ENCODE data around the gene NPAS1.

The NPAS1 gene

GRCh38 chr19:46975925-46976782, 43.5 kb upstream of the NPAS1 start:
- no peak overlapping the region for H3K4me3 ChIP-seq (replicated peaks; ENCODE audit: low read depth, low read length)
- no peak for DNase-seq (ENCODE audit: extremely low read depth, insufficient read length)
- no peaks in the 10 kb centered on the region for H3K27me3 ChIP-seq (replicated peaks; ENCODE audit: control insufficient read depth, insufficient read depth, low read length)
- H3K36me3 ChIP-seq (ENCODE audit: control insufficient read depth, insufficient read depth, low read length): no peaks in the 10 kb centered on the region; the same call in 1 of the 2 replicates
- no peak for TF ChIP-seq CTCF (IDR thresholded peaks at IDR 0.05; ENCODE audit: insufficient read depth, low read length, poor library complexity, severe bottlenecking)

- H3K4me3 ChIP-seq (replicated peaks; ENCODE audit: low read depth, low read length): no peak overlapping the region
- DNase-seq (ENCODE audit: extremely low read depth, insufficient read length): no peak
- no peaks in the 10 kb centered on the region; the same call in 1 of the 2 replicates for H3K36me3 ChIP-seq (ENCODE audit: control insufficient read depth, insufficient read depth, low read length)
- no peaks in the 10 kb centered on the region for H3K27me3 ChIP-seq (replicated peaks; ENCODE audit: control insufficient read depth, insufficient read depth, low read length)
- TF ChIP-seq CTCF (IDR thresholded peaks at IDR 0.05; ENCODE audit: insufficient read depth, low read length, poor library complexity, severe bottlenecking): no peak
These were observed 42.8 kb upstream of the NPAS1 start for GRCh38 chr19:46976845-46977320.

DNA sequence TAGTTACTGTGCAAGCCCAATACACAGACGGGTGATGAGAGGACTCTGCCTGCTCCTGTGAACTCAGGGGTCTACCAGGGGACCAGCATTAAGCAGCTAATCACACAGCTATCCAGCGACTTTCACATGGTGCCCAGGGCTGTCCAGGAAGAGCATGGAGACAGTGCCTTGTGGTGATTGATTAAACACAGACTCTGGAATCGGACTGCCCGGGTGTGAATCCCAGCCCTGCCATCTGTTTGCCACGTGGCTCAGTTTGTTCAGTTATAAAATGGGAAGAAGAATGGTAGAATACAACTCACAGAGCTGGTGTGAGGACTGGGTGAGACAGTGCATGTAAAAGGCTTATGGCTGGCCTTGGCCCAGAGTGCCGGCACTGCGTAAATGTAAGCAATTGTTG, 42.1 kb upstream of the NPAS1 start:
- TF ChIP-seq CTCF (IDR thresholded peaks at IDR 0.05; ENCODE audit: insufficient read depth, low read length, poor library complexity, severe bottlenecking): no peak
- DNase-seq (ENCODE audit: extremely low read depth, insufficient read length): no peak
- H3K36me3 ChIP-seq (ENCODE audit: control insufficient read depth, insufficient read depth, low read length): no peaks in the 10 kb centered on the region; the same call in 1 of the 2 replicates

DNA sequence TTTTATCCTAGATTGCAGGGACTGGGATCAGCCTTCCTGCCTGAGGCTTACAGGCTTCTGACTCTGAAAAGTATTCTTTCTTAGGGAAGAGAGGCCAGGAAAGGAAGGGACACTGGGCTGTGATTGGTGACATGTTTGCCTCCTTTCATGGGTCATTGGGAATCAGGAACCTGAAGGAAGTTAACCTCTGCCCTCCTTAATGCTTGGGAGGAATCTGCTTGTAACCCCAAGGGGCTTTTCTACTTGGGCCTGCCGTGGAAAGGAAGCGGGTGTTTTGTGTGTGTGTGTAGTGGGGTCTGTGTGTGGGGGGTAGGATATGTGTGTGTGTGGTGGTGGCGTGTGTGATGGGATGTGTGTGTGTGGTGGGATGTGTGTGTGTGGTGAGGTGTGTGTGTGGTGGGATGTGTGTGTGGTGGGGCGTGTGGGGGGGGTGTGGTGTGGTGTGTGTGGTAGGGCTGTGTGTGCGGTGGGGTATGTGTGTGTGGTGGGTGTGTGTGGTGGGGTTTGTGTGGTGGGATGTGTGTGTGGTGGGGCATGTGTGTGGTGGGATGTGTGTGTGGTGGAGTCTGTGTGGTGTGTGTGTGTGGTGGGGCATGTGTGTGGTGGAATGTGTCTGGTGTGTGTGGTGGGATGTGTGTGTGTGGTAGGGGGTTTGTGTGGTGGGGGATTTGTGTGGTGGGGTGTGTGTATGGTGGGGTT, 41.3 kb upstream of the NPAS1 start:
- no peak overlapping the region for H3K4me3 ChIP-seq (replicated peaks; ENCODE audit: low read depth, low read length)
- no peak for TF ChIP-seq CTCF (IDR thresholded peaks at IDR 0.05; ENCODE audit: insufficient read depth, low read length, poor library complexity, severe bottlenecking)
- no peak for DNase-seq (ENCODE audit: extremely low read depth, insufficient read length)

More for the DNA sequence above, 42.1 kb upstream of the NPAS1 start:
- no peak overlapping the region for H3K4me3 ChIP-seq (replicated peaks; ENCODE audit: low read depth, low read length)
- H3K27me3 ChIP-seq (replicated peaks; ENCODE audit: control insufficient read depth, insufficient read depth, low read length): no peaks in the 10 kb centered on the region

GRCh38 chr19:46979126-46980105, 40.2 kb upstream of the NPAS1 start:
- Histone ChIP-seq H3K36me3 (ENCODE audit: control insufficient read depth, insufficient read depth, low read length) (no peaks in the 10 kb centered on the region; the same call in 1 of the 2 replicates), H3K4me3 (replicated peaks; ENCODE audit: low read depth, low read length) (no peak overlapping the region), H3K27me3 (replicated peaks; ENCODE audit: control insufficient read depth, insufficient read depth, low read length) (no peaks in the 10 kb centered on the region)
- no peak for DNase-seq (ENCODE audit: extremely low read depth, insufficient read length)
- TF ChIP-seq CTCF (IDR thresholded peaks at IDR 0.05; ENCODE audit: insufficient read depth, low read length, poor library complexity, severe bottlenecking): no peak

More for the DNA sequence above, 41.3 kb upstream of the NPAS1 start:
- H3K36me3 ChIP-seq (ENCODE audit: control insufficient read depth, insufficient read depth, low read length): no peaks in the 10 kb centered on the region; the same call in 1 of the 2 replicates
- H3K27me3 ChIP-seq (replicated peaks; ENCODE audit: control insufficient read depth, insufficient read depth, low read length): no peaks in the 10 kb centered on the region

Measured in GM06990 (cell line).